BLaER1 treated with 17β-estradiol and CSF1 and Interleukin-3, amounts not matched to agents 10 nM and 100 nM (cell line): ENCODE measurements around the gene PAFAH1B1.
"Not testable (repeated sequence)": the region's sequence is repeated elsewhere in the genome, so short reads cannot be mapped to it uniquely, and the experiment has no call there.

Source experiments
- H3K27ac ChIP-seq, 11 experiments: shearing (Covaris generic); formaldehyde crosslinking; 2 replicates each; pipeline ENCODE4 v1.8.1; 2022
- H3K27me3 ChIP-seq, 11 experiments: shearing (Covaris generic); formaldehyde crosslinking; 2 replicates each; pipeline ENCODE4 v1.8.1; 2022
- H3K36me3 ChIP-seq, 11 experiments: shearing (Covaris generic); formaldehyde crosslinking; 2 replicates each; pipeline ENCODE4 v1.8.1; 2022
- H3K4me1 ChIP-seq, 10 experiments: shearing (Covaris generic); formaldehyde crosslinking; 2 replicates each; pipeline ENCODE4 v1.8.1; 2022
- H3K4me2 ChIP-seq, 11 experiments: shearing (Covaris generic); formaldehyde crosslinking; 2 replicates each; pipeline ENCODE4 v1.8.1; 2022
- H3K4me3 ChIP-seq, 10 experiments: shearing (Covaris generic); formaldehyde crosslinking; 2 replicates each; pipeline ENCODE4 v1.8.1; 2022
- H3K9ac ChIP-seq, 11 experiments: shearing (Covaris generic); formaldehyde crosslinking; 2 replicates each; pipeline ENCODE4 v1.8.1; 2022
- H3K9me3 ChIP-seq, 11 experiments: shearing (Covaris generic); formaldehyde crosslinking; replicated peaks in 1 of 11; 2 replicates each; pipeline ENCODE4 v1.8.1; 2022
- H4K20me1 ChIP-seq, 11 experiments: shearing (Covaris generic); formaldehyde crosslinking; 2 replicates each; pipeline ENCODE4 v1.8.1; 2022
- Cebpa-rat ChIP-seq, 11 experiments: shearing (Covaris generic); IDR thresholded peaks; 2 replicates each; pipeline ENCODE4 v1.8.1; 2022

PAFAH1B1 gene

GRCh38 chr17:2563061-2563460, 30.4 kb upstream of the PAFAH1B1 start:
- peaks cover 21 to 30% (median 25%) of the 10 kb centered on the region in 11 experiments for H3K9me3 ChIP-seq
- H3K4me1 ChIP-seq: peaks cover 0 to 10% (median 2%) of the 10 kb centered on the region in 10 experiments; a peak in 9 of 20 replicates
- TF ChIP-seq Cebpa-rat (IDR thresholded peaks at IDR 0.05): no peak
- no peak overlapping the region for H3K4me3 ChIP-seq
- no peaks in the 10 kb centered on the region for H4K20me1 ChIP-seq
- no peaks in the 10 kb centered on the region for H3K36me3 ChIP-seq
- H3K27me3 ChIP-seq: no peaks in the 10 kb centered on the region
- H3K9ac ChIP-seq: no peak overlapping the region
- H3K27ac ChIP-seq: no peak overlapping the region
- H3K4me2 ChIP-seq: no peak overlapping the region

- H3K4me1 ChIP-seq: peaks cover 0 to 10% (median 2%) of the 10 kb centered on the region in 10 experiments; a peak in 9 of 20 replicates
- H4K20me1 ChIP-seq: no peaks in the 10 kb centered on the region
- H3K9me3 ChIP-seq: peaks cover 21 to 30% (median 25%) of the 10 kb centered on the region in 11 experiments
- no peak for TF ChIP-seq Cebpa-rat (IDR thresholded peaks at IDR 0.05)
- H3K27me3 ChIP-seq: no peaks in the 10 kb centered on the region
- no peak overlapping the region for H3K27ac ChIP-seq
- no peaks in the 10 kb centered on the region for H3K36me3 ChIP-seq
- no peak overlapping the region for H3K4me2 ChIP-seq
- no peak overlapping the region for H3K4me3 ChIP-seq
- H3K9ac ChIP-seq: no peak overlapping the region
These were observed 29.9 kb upstream of the PAFAH1B1 start for GRCh38 chr17:2563543-2563942.

- H3K9me3 ChIP-seq: peaks cover 20 to 25% (median 22%) of the 10 kb centered on the region in 11 experiments
- 0 out of 22 replicates have a peak, but pooled peaks of 1 of the 11 experiments have one; percentile 15 for TF ChIP-seq Cebpa-rat (IDR thresholded peaks at IDR 0.05)
- H3K9ac ChIP-seq: no peak overlapping the region
- no peaks in the 10 kb centered on the region for H3K27me3 ChIP-seq
- peak overlapping the region in 4 of 11 experiments; percentile 7 to 49 (median 45); a peak in 7 of 22 replicates for H3K4me2 ChIP-seq
- H3K36me3 ChIP-seq: no peaks in the 10 kb centered on the region
- H3K27ac ChIP-seq: no peak overlapping the region
- no peak overlapping the region for H3K4me3 ChIP-seq
- H4K20me1 ChIP-seq: no peaks in the 10 kb centered on the region
- peaks cover 0 to 10% (median 2%) of the 10 kb centered on the region in 10 experiments; a peak in 9 of 20 replicates for H3K4me1 ChIP-seq
These were observed 28.6 kb upstream of the PAFAH1B1 start for GRCh38 chr17:2564877-2565276.

GRCh38 chr17:2566056-2566455, 27.4 kb upstream of the PAFAH1B1 start:
- H3K4me1 ChIP-seq: peaks cover 0 to 10% (median 2%) of the 10 kb centered on the region in 10 experiments; a peak in 9 of 20 replicates
- H3K4me2 ChIP-seq: no peak overlapping the region
- no peak overlapping the region for H3K27ac ChIP-seq
- no peak for TF ChIP-seq Cebpa-rat (IDR thresholded peaks at IDR 0.05)
- H3K9me3 ChIP-seq: peaks cover 9 to 14% (median 10%) of the 10 kb centered on the region in 11 experiments
- H3K4me3 ChIP-seq: no peak overlapping the region
- H3K36me3 ChIP-seq: no peaks in the 10 kb centered on the region
- no peaks in the 10 kb centered on the region for H4K20me1 ChIP-seq
- no peaks in the 10 kb centered on the region for H3K27me3 ChIP-seq
- H3K9ac ChIP-seq: no peak overlapping the region

GRCh38 chr17:2571523-2572303, 21.7 kb upstream of the PAFAH1B1 start:
- no peaks in the 10 kb centered on the region for H3K27me3 ChIP-seq
- TF ChIP-seq Cebpa-rat (IDR thresholded peaks at IDR 0.05): no peak
- H3K9me3 ChIP-seq: no peaks in the 10 kb centered on the region
- no peak overlapping the region for H3K9ac ChIP-seq
- H3K4me2 ChIP-seq: peak overlapping the region in 10 of 11 experiments; percentile 2 to 51 (median 22); a peak in 11 of 22 replicates
- H4K20me1 ChIP-seq: no peaks in the 10 kb centered on the region
- no peaks in the 10 kb centered on the region for H3K36me3 ChIP-seq
- H3K4me3 ChIP-seq: no peak overlapping the region
- H3K4me1 ChIP-seq: peaks cover 0 to 13% (median 8%) of the 10 kb centered on the region in 10 experiments; a peak in 10 of 20 replicates
- H3K27ac ChIP-seq: no peak overlapping the region

GRCh38 chr17:2572304-2572609, 21.2 kb upstream of the PAFAH1B1 start:
- not testable (repeated sequence) for H3K27ac ChIP-seq, H3K27me3 ChIP-seq, H3K4me3 ChIP-seq, H3K9ac ChIP-seq, H3K36me3 ChIP-seq, H4K20me1 ChIP-seq, H3K9me3 ChIP-seq
- Histone ChIP-seq H3K4me2 (peak overlapping the region in 10 of 11 experiments; percentile 2 to 51 (median 22); a peak in 10 of 22 replicates), H3K4me1 (peaks cover 0 to 13% (median 8%) of the 10 kb centered on the region in 10 experiments; a peak in 10 of 20 replicates)

DNA sequence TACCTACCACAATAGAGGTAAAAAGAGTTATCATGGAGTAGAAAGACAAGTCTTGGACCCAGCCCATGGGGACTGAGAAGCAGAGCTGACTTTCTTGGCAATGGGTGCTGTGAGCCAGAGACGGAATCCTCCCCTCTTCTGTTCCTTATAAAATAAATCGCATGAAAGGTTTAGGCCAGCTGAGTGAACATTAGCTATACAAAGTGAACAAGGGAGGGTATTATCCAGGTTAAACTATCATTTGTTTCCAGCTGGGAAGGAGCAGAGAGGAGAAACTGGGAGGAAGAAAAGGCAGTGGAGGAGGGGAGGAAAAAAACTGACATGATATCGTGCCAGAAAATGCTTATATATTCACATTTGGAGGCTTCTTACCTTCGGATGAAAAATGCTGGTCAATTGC, 13.3 kb upstream of the PAFAH1B1 start:
- peaks cover 0 to 8% (median 0%) of the 10 kb centered on the region in 11 experiments; a peak in 3 of 22 replicates for H3K9me3 ChIP-seq
- H3K9ac ChIP-seq: no peak overlapping the region
- H3K27ac ChIP-seq: no peak overlapping the region
- H3K4me3 ChIP-seq: no peak overlapping the region
- no peaks in the 10 kb centered on the region for H3K4me1 ChIP-seq
- H3K4me2 ChIP-seq: no peak overlapping the region
- TF ChIP-seq Cebpa-rat (IDR thresholded peaks at IDR 0.05): no peak
- H4K20me1 ChIP-seq: no peaks in the 10 kb centered on the region
- no peaks in the 10 kb centered on the region for H3K36me3 ChIP-seq
- no peaks in the 10 kb centered on the region for H3K27me3 ChIP-seq

DNA sequence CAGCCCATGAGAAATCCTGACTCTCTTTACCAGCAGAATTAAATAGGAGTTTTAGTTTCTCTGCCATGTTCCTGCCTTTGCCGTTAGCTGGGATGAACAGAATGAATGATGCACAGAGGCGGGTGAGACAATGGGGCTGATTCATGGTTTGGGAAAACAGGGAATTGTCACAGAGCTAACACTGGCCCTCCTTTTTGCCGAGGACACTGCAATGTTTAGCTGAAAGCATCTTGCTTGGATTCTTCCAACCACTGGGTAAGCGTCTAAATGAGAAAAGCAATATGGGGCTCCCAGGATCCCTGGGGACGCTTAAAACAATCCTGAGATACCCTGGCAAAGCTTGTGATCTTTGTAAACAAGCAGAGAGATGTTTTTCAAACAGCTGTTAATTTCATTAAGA, 12.8 kb upstream of the PAFAH1B1 start:
- no peak for TF ChIP-seq Cebpa-rat (IDR thresholded peaks at IDR 0.05)
- Histone ChIP-seq H3K36me3 (no peaks in the 10 kb centered on the region), H4K20me1 (no peaks in the 10 kb centered on the region), H3K4me2 (no peak overlapping the region), H3K4me3 (no peak overlapping the region), H3K9me3 (peaks cover 0 to 8% (median 0%) of the 10 kb centered on the region in 11 experiments; a peak in 3 of 22 replicates), H3K9ac (no peak overlapping the region), H3K27ac (no peak overlapping the region), H3K27me3 (no peaks in the 10 kb centered on the region), H3K4me1 (no peaks in the 10 kb centered on the region)

- Histone ChIP-seq H3K9me3 (peaks cover 0 to 8% (median 0%) of the 10 kb centered on the region in 11 experiments; a peak in 3 of 22 replicates), H4K20me1 (no peaks in the 10 kb centered on the region), H3K4me3 (no peak overlapping the region), H3K27ac (no peak overlapping the region), H3K4me1 (no peaks in the 10 kb centered on the region), H3K4me2 (no peak overlapping the region), H3K9ac (no peak overlapping the region), H3K27me3 (no peaks in the 10 kb centered on the region), H3K36me3 (no peaks in the 10 kb centered on the region)
- no peak for TF ChIP-seq Cebpa-rat (IDR thresholded peaks at IDR 0.05)
These were observed 11.0 kb upstream of the PAFAH1B1 start for GRCh38 chr17:2582493-2582892.
